Omental fat pad (tissue), 4 donors: ENCODE measurements around the gene MTCH1. TPM values are rescaled to one million over a fixed set of nuclear protein-coding genes. Genes with fewer than 3 reads are reported as not detected.

ENCODE experiments used
- ATAC-seq: fragments of 150-250 bp; one replicate; pipeline ENCODE4 v1.9.1; 2016; ENCODE audit warnings: mild to moderate bottlenecking, moderate library complexity; ENCODE audit not compliant: low FRiP score
- DNase-seq: peaks from one replicate; pipeline ENCODE4 v3.0.0-alpha.2; 2019; ENCODE audit warnings: low spot score
- CTCF ChIP-seq, 3 donors: fragments of 450-650 bp; IDR thresholded peaks; one replicate each; pipeline ENCODE4 v1.5.1; 2016 to 2017; ENCODE audit warnings: antibody characterized with exemption in 3 of 3, mild to moderate bottlenecking in 3 of 3, moderate library complexity in 2 of 3
- total RNA-seq, 4 donors: library from RNA; depleted of rRNA; stranded (reverse); fragments of >200 nt; gene quantifications; one replicate each; pipeline ENCODE4 v1.1.0, GENCODE V29; 2016

Gene MTCH1
- total RNA-seq, 4 donors from 2014 or later: 227 to 251 (median 239) TPM

- DNase-seq (no peak), ATAC-seq (no peak)
- TF ChIP-seq CTCF (IDR thresholded peaks at IDR 0.05): no peak
Observed at GRCh38 chr6:36979347-36979742, 6.7 kb downstream of the MTCH1 start.

DNA sequence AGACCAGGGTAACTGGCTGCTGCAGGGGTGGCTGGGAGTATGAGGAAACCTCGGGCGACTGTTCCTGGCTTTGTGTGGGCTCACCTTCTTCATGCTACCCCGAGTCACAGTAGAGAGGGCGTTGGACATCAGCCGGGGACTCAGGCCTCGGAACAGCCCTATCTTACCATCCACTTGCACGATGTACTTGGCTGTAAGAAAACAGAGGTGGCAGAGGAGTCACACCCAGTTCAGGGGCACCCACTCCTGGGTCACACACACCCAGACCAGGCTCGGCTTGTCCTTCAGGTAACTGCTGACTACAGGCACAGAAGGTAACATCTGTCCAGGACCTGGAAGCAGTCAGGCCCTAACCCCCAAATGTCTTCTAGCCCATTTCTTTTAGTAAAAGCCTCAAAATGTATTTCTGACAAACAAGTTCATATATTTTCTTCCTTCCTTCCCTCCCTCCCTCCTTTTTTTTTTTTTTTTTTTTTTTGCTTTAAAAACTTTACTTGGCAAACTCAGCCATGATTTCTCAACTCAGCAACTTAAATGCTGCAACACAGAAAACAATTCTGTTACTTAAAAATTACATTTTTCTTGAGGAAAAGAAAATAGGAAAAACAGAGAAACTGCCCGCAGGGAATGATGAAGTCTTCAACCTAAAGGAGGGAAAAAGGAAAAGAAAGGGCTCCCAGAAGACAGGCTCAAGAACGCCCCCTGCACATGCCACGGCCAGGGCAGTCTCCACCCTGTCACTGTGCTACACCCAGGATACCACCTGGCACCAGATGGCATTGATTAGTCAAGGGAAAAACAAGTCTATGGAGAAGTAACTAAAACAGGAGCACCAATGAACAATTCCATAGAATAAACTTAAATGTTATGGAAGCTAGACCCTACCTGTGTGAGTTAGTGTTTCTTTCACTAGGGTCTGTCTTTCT, 7.3 kb downstream of the MTCH1 start:
- ATAC-seq (no peak), DNase-seq (no peak)
- TF ChIP-seq CTCF (IDR thresholded peaks at IDR 0.05): no peak

GRCh38 chr6:36977470-36977941, 8.5 kb downstream of the MTCH1 start:
- no peak for ATAC-seq
- DNase-seq: no peak
- TF ChIP-seq CTCF (IDR thresholded peaks at IDR 0.05): no peak

DNA sequence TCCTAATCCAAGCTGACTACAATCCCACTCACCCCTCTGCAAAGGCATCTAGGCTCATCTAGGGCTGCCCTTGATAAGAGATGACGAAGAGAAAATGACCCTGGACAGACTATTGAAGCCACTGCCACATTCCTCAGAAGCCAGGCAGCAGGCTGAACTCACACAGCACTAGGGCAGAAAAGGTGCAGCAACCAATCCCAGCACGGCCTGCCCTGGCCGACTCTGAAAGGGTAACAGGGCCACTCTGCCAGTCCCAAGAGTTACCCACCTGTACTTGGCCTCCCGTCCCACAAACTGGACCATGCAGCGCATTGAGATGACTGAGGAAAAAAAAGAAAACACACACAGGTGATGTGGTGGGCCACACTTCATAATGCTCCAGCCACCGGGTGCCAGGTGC, 9.1 kb downstream of the MTCH1 start:
- ATAC-seq: no peak
- DNase-seq: no peak
- no peak for TF ChIP-seq CTCF (IDR thresholded peaks at IDR 0.05)

GRCh38 chr6:36976509-36976908, 9.5 kb downstream of the MTCH1 start:
- ATAC-seq: no peak
- no peak for DNase-seq
- TF ChIP-seq CTCF (IDR thresholded peaks at IDR 0.05): no peak

DNA sequence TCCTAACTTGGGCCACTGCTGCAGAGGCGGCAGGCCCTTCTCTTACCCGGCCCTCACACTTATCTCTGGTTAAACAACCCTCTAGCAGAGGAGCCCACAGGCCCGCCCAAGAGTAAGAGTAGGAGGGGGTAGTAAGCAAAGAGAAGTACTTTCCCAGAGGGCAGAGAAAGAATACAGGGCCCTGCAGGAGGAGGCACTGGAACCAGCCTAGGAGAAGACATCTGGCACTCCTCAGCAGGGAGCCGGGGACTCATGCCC, 10.1 kb downstream of the MTCH1 start:
- TF ChIP-seq CTCF (IDR thresholded peaks at IDR 0.05): no peak
- no peak for ATAC-seq
- no peak for DNase-seq
